Heart left ventricle (tissue), 16 donors: ENCODE data around the gene CWF19L1. TPM values are rescaled to one million over a fixed set of nuclear protein-coding genes. Genes with fewer than 3 reads are reported as not detected.

Experiments used
- ATAC-seq, 4 donors: fragments of 200-7000 bp; cut with Tn5 transposase; one replicate each; pipeline ENCODE4 v1.9.1; 2020 to 2022; ENCODE audit warnings: moderate library complexity in 4 of 4, mild to moderate bottlenecking in 3 of 4, moderate number of reproducible peaks in 1 of 4
- DNase-seq, 5 donors: peaks; one replicate each; pipeline ENCODE4 v3.0.0-alpha.2; 2020
- H3K27ac ChIP-seq, 12 donors: fragments of 200-600 bp; sonication (generic) in 4 of 12; one replicate each; pipeline versions ENCODE4 v1.5.0 to v1.8.0; 2016 to 2022; ENCODE audit warnings: mild to moderate bottlenecking in 2 of 12
- H3K27me3 ChIP-seq, 9 donors: fragments of 200-600 bp; sonication (generic) in 2 of 9; one replicate each; pipeline versions ENCODE4 v1.5.1 to v1.8.0; 2016 to 2022; ENCODE audit warnings: mild to moderate bottlenecking in 3 of 9
- H3K36me3 ChIP-seq, 9 donors: fragments of 200-600 bp; sonication (generic) in 2 of 9; one replicate each; pipeline versions ENCODE4 v1.5.0 to v1.8.0; 2018 to 2022; ENCODE audit warnings: mild to moderate bottlenecking in 2 of 9
- H3K4me1 ChIP-seq, 12 donors: fragments of 200-600 bp; sonication (generic) in 4 of 12; one replicate each; pipeline versions ENCODE4 v1.5.0 to v1.8.0; 2016 to 2022; ENCODE audit warnings: mild to moderate bottlenecking in 3 of 12
- H3K4me3 ChIP-seq, 12 donors: fragments of 200-600 bp; sonication (generic) in 4 of 12; one replicate each; pipeline versions ENCODE4 v1.5.0 to v1.8.0; 2017 to 2022; ENCODE audit warnings: mild to moderate bottlenecking in 9 of 12, moderate library complexity in 4 of 12
- H3K9me3 ChIP-seq, 12 donors: fragments of 200-600 bp; sonication (generic) in 4 of 12; one replicate each; pipeline versions ENCODE4 v1.5.0 to v1.8.0; 2016 to 2022; ENCODE audit warnings: mild to moderate bottlenecking in 1 of 12
- POLR2A ChIP-seq, 2 donors: fragments of 450-650 bp; IDR thresholded peaks; one replicate each; pipeline ENCODE4 v1.6.1; 2017; ENCODE audit warnings: antibody characterized with exemption in 2 of 2, mild to moderate bottlenecking in 2 of 2, moderate library complexity in 2 of 2
- WGBS, 4 donors: extraction: QIAGEN DNeasy Blood & Tissue Kit in 2 of 4; methylation state at CpG; one replicate each; pipeline versions ENCODE4 v1.1.5 to v1.1.7; 2013 to 2018; 5-methylcytosine and 5-hydroxymethylcytosine counted together
- intact Hi-C, 10 donors: fragments of 100-400 bp; cut with DNase I; formaldehyde crosslinking; loops; one replicate each; pipeline versions ENCODE4 v1.11.1 to v1.14.2; 2022
- polyA plus RNA-seq, 2 donors: library from polyadenylated mRNA; stranded (reverse); fragments of 200-250 nt; gene quantifications; one replicate each; pipeline ENCODE4 v1.2.3, GENCODE V29; 2013
- total RNA-seq, 9 donors: library from RNA; depleted of rRNA in 2 of 9; stranded (reverse); fragments of >200 nt in 2 of 9; fragmentation: NEBNext Ultra II Directional in 3 of 9; extraction: Animal tissue kit (Norgen Biotek cat#: 25700) in 3 of 9; gene quantifications; one replicate each; pipeline versions ENCODE4 v1.1.0 to v1.2.4, GENCODE V29; 2016 to 2023
- TF ChIP-seq, protein P1 (sequence below), 12 donors: fragments of 200-600 bp; sonication (generic) in 4 of 12; IDR thresholded peaks; one replicate each; pipeline versions ENCODE4 v1.5.0 to v1.8.0; 2018 to 2022; ENCODE audit warnings: antibody characterized with exemption in 12 of 12, mild to moderate bottlenecking in 5 of 12
- donor health status: ischemic (EF 13 %, LVEDD 7.1; RV severe dilation, severe dysfunction).
- donor health status: healthy with polysubstance abuse.
- donor health status: DM: no; HTN: yes; CAD: no.
- donor health status: DM: no; HTN: no; CAD: no.
- donor health status: ischemic (EF 25% LVEDD 6.9; RV normal size, moderate dysfunction).
- donor health status: ischemic (EF 25% LVEDD 5.7; RV mildly dilated, moderate dysfunction).
- donor health status: healthy.
- donor health status: DM: yes; HTN: yes; CAD: no.
- donor health status: ischemic (EF 35%, LVEDD 5.7; RV mildly dilated, moderate dysfunction).
- donor health status: nonischemic (EF 11% LVEDD 7.7; RV severe dilation, severe dysfunction).
- donor health status: DM: yes; HTN: yes; CAD: no.
- donor health status: PGD.
- donor health status: ischemic (EF 29% LVEDD 5.4; RV normal size, mild dysfunction).
- donor health status: nonischemic (EF 23%, LVEDD 6.1; RV moderate dilation, normal function).

CWF19L1 gene
- total and polyA plus RNA-seq, 11 donors, result 11.1 to 23.4 (median 14.3) TPM

DNA sequence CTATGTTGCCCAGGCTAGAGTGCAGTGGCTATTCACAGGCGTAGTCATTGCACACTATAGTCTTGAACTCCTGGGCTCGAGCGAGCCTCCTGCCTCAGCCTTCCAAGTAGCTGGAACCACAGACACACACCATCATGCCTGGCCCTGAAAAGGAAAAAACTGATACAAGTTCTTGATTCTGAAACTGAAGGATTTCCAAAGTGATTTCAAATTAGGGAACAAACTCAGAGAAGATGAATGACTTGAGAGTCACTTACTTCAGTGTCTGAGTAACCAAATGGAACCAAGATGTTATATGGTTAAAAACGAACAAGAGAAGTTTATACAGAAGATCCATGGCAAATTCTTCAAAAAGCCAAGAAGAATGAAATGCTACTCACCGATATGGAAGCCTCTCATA lies 14.4 kb downstream of the CWF19L1 start:
- H3K36me3 ChIP-seq, result peaks cover 0 to 100% (median 97%) of the 10 kb centered on the region in 9 donors
- no peak overlapping the region for H3K4me3 ChIP-seq
- no peak for DNase-seq
- no peak for ATAC-seq
- TF ChIP-seq, protein P1, sequence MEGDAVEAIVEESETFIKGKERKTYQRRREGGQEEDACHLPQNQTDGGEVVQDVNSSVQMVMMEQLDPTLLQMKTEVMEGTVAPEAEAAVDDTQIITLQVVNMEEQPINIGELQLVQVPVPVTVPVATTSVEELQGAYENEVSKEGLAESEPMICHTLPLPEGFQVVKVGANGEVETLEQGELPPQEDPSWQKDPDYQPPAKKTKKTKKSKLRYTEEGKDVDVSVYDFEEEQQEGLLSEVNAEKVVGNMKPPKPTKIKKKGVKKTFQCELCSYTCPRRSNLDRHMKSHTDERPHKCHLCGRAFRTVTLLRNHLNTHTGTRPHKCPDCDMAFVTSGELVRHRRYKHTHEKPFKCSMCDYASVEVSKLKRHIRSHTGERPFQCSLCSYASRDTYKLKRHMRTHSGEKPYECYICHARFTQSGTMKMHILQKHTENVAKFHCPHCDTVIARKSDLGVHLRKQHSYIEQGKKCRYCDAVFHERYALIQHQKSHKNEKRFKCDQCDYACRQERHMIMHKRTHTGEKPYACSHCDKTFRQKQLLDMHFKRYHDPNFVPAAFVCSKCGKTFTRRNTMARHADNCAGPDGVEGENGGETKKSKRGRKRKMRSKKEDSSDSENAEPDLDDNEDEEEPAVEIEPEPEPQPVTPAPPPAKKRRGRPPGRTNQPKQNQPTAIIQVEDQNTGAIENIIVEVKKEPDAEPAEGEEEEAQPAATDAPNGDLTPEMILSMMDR (IDR thresholded peaks at IDR 0.05), result no peak
- TF ChIP-seq POLR2A (IDR thresholded peaks at IDR 0.05), result no peak
- no peaks in the 10 kb centered on the region for H3K9me3 ChIP-seq
- no peaks in the 10 kb centered on the region for H3K27me3 ChIP-seq
- peaks cover 0 to 23% (median 0%) of the 10 kb centered on the region in 12 donors for H3K4me1 ChIP-seq
- WGBS, 4 donors, result 93 to 97% (median 96%) methylated on average over 5 of the region's 5 CpGs
- H3K27ac ChIP-seq, result no peak overlapping the region
- intact Hi-C loops, result no loop called here

DNA sequence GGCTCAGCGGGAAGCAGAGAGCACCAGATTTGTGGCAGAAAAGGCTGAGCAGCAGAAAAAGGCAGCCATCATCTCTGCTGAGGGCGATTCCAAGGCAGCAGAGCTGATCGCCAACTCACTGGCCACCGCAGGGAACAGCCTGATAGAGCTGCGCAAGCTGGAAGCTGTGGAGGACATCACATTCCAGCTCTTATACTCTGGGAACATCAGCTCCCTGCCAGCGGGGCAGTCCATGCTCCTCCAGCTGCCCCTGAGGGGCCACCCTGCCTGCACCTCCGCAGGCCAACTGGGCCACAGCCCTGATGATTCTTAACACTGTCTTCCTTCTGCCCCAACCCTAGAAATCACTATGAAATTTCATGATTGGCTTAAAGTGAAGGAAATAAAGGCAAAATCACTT lies 18.6 kb downstream of the CWF19L1 start:
- intact Hi-C loops, result no loop called here
- DNase-seq (no peak), ATAC-seq (peak in 2 of 4 donors; percentile 90 to 94)
- WGBS, 4 donors, result 89 to 97% (median 94%) methylated on average over 7 of the region's 7 CpGs
- Histone ChIP-seq H3K4me1 (peaks cover 0 to 7% (median 0%) of the 10 kb centered on the region in 12 donors), H3K36me3 (peaks cover 0 to 100% (median 99%) of the 10 kb centered on the region in 9 donors), H3K9me3 (no peaks in the 10 kb centered on the region), H3K4me3 (no peak overlapping the region), H3K27ac (no peak overlapping the region), H3K27me3 (no peaks in the 10 kb centered on the region)
- TF ChIP-seq, protein P1 (IDR thresholded peaks at IDR 0.05), result no peak
- no peak for TF ChIP-seq POLR2A (IDR thresholded peaks at IDR 0.05)

DNA sequence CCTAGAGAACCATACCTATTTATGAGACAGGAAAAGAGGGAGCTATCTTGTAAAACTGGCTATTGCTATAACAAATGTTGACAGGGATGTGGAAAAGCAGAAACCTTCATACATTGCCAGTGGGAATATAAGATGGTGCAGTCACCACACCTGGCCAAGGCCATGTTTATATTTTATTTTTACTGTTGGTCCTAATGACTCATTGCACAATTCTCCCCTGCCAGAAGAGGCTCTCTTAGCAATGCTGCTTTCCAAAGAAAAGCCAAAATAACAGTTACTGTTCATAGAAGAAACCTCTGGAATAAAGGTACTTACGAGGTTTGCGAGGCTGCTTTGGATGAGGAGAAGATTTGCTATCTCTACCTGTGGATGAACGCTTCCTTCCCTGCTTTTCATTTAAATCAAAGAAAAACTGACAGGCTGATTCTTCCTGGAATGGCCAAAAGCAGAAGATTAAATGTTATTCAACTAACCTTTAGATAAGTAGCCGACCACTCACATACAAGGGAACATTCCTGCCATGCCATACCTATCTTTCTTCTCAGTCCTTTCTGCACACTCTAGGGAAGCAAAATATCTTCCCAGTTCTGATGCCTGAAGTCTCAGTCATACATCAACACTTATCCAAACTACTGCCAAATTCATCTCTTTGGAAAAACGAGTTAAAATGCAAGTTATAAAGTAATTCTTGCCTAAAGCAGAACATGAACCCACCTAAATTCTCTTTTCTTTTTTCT lies 21.8 kb downstream of the CWF19L1 start:
- TF ChIP-seq POLR2A (IDR thresholded peaks at IDR 0.05), result no peak
- TF ChIP-seq, protein P1 (IDR thresholded peaks at IDR 0.05), result no peak
- peaks cover 0 to 7% (median 0%) of the 10 kb centered on the region in 12 donors for H3K4me1 ChIP-seq
- ATAC-seq (no peak), DNase-seq (no peak)
- no peak overlapping the region for H3K4me3 ChIP-seq
- H3K9me3 ChIP-seq, result no peaks in the 10 kb centered on the region
- H3K27ac ChIP-seq, result no peak overlapping the region
- WGBS, 4 donors, result 59 to 70% (median 65%) methylated on average over 5 of the region's 5 CpGs
- intact Hi-C loops, result no loop called here
- no peaks in the 10 kb centered on the region for H3K27me3 ChIP-seq
- H3K36me3 ChIP-seq, result peaks cover 0 to 100% (median 98%) of the 10 kb centered on the region in 9 donors

DNA sequence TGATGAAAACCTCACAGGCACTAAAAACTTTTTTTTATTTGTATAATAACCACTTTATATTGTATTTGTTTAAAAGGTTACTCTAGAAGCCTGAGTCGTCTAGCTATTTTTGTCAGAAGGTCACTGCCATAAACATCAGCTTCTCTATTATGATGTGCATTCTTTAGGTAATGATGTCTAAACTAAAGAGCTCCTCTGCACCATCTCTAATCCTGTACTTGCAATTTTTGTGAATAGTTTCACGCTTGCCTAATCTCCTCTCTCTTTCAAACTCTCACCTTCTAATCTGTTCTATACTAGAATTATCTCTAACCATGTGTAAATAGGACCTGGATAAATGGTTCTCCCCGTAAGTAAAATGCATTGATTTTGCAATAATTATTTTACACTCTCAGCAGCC lies 27.6 kb downstream of the CWF19L1 start:
- H3K27me3 ChIP-seq, result no peaks in the 10 kb centered on the region
- DNase-seq, result no peak
- no peak overlapping the region for H3K4me3 ChIP-seq
- ATAC-seq, result no peak
- H3K4me1 ChIP-seq, result no peaks in the 10 kb centered on the region
- no peak overlapping the region for H3K27ac ChIP-seq
- TF ChIP-seq, protein P1 (IDR thresholded peaks at IDR 0.05), result no peak
- no peak for TF ChIP-seq POLR2A (IDR thresholded peaks at IDR 0.05)
- peaks cover 0 to 100% (median 96%) of the 10 kb centered on the region in 9 donors for H3K36me3 ChIP-seq
- 89 to 92% (median 90%) methylated on average over 3 of the region's 3 CpGs for WGBS, 4 donors
- H3K9me3 ChIP-seq, result no peaks in the 10 kb centered on the region
- intact Hi-C loops, result loop anchor here in 2 of 10 donors (10.0 kb wide), 1 partner anchor 395 kb away; no protein-coding TSS in a partner anchor
